A673 (cell line): ENCODE measurements around the gene HNRNPH3.

Source experiments
- EZH2 ChIP-seq: fragments of 200-600 bp; sonication (generic); IDR thresholded peaks from 2 replicates; pipeline ENCODE4 v1.6.1; 2017; ENCODE audit warnings: borderline replicate concordance, low read depth, mild to moderate bottlenecking, mixed read lengths, antibody characterized with exemption, low read length; ENCODE audit not compliant: poor library complexity, severe bottlenecking
- TF ChIP-seq, protein P1 (sequence below): fragments of 300-800, 200-600 bp; sonication (generic); conservative IDR thresholded peaks from 2 replicates; pipeline ENCODE4 v1.5.1; 2017; ENCODE audit warnings: low read depth, mild to moderate bottlenecking, antibody characterized with exemption, low read length, moderate library complexity, mixed read lengths

DNA sequence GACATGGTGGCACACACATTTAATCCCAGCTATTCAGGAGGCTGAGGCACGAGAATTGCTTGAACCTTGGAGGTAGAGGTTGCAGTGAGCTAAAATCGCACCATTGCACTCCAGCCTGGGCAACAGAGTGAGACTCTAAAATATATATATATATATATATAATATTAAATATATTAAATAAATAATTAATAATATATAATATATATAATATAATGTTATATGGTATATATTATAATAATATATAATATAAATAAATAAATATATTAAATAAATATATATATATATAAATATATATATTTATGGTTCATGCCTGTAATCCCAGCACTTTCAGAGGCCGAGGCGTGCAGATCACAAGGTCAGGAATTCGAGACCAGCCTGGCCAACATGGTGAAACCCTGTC, 34.7 kb downstream of the HNRNPH3 start:
- TF ChIP-seq, protein P1, sequence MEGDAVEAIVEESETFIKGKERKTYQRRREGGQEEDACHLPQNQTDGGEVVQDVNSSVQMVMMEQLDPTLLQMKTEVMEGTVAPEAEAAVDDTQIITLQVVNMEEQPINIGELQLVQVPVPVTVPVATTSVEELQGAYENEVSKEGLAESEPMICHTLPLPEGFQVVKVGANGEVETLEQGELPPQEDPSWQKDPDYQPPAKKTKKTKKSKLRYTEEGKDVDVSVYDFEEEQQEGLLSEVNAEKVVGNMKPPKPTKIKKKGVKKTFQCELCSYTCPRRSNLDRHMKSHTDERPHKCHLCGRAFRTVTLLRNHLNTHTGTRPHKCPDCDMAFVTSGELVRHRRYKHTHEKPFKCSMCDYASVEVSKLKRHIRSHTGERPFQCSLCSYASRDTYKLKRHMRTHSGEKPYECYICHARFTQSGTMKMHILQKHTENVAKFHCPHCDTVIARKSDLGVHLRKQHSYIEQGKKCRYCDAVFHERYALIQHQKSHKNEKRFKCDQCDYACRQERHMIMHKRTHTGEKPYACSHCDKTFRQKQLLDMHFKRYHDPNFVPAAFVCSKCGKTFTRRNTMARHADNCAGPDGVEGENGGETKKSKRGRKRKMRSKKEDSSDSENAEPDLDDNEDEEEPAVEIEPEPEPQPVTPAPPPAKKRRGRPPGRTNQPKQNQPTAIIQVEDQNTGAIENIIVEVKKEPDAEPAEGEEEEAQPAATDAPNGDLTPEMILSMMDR, result no peak
- no peak for TF ChIP-seq EZH2
